IMR-90 (cell line): Measurements from ENCODE around the gene TNS1. TPM values are rescaled to one million over a fixed set of nuclear protein-coding genes. Genes with fewer than 3 reads are reported as not detected.

Experiments used
- ATAC-seq: fragments of 200-7000 bp; cut with Tn5 transposase; 2 replicates; pipeline ENCODE4 v1.9.1; 2020; ENCODE audit warnings: low read depth, mild to moderate bottlenecking, moderate library complexity
- BruUV-seq: library from RNA; stranded (reverse); fragments of 400-500 nt; replicated peaks from 2 replicates; lab custom pipeline; 2021; lab: Mats Ljungman, UMichigan
- CTCF ChIA-PET: fragments of 300-600 bp; formaldehyde crosslinking; extraction: SDS; loops from one replicate; lab custom pipeline; 2021; ENCODE audit warnings: antibody characterized with exemption; lab: Yijun Ruan, JAX
- POLR2A ChIA-PET: fragments of 300-600 bp; sonication (Branson Sonifier 250); formaldehyde crosslinking; loops from one replicate; lab custom pipeline; 2022; ENCODE audit warnings: antibody characterized with exemption; ENCODE audit not compliant: unreplicated experiment; lab: Charles Lee
- DNase-seq: peaks from one replicate; pipeline ENCODE4 v3.0.0; 2013
- H2AFZ ChIP-seq: replicated peaks from 2 replicates; pipeline ENCODE3; 2013; ENCODE audit warnings: low read length, mild to moderate bottlenecking; ENCODE audit not compliant: poor library complexity
- H2AK5ac ChIP-seq: 2 replicates; pipeline ENCODE4 v1.6.1; 2013; ENCODE audit warnings: low read depth, low read length, inconsistent platforms
- H2AK9ac ChIP-seq: replicated peaks from 2 replicates; pipeline ENCODE3; 2013; ENCODE audit warnings: mild to moderate bottlenecking, low read depth, low read length, moderate library complexity; ENCODE audit not compliant: poor library complexity
- H2BK120ac ChIP-seq: 2 replicates; pipeline ENCODE4 v1.6.1; 2013; ENCODE audit warnings: low read depth, low read length, inconsistent platforms
- H2BK15ac ChIP-seq: 3 replicates; pipeline ENCODE4 v1.6.1; 2013; ENCODE audit warnings: low read depth, low read length, inconsistent platforms
- H2BK20ac ChIP-seq: 2 replicates; pipeline ENCODE4 v1.6.1; 2013; ENCODE audit warnings: low read depth, mild to moderate bottlenecking, inconsistent platforms, low read length, moderate library complexity
- H2BK5ac ChIP-seq: 2 replicates; pipeline ENCODE4 v1.6.1; 2013; ENCODE audit warnings: mild to moderate bottlenecking, low read depth, low read length, inconsistent platforms; ENCODE audit not compliant: poor library complexity, severe bottlenecking
- H3K14ac ChIP-seq: replicated peaks from 2 replicates; pipeline ENCODE4 v1.6.1; 2013; ENCODE audit warnings: low read depth, low read length, inconsistent platforms
- H3K18ac ChIP-seq: 2 replicates; pipeline ENCODE4 v1.6.1; 2013; ENCODE audit warnings: low read depth, low read length, control low read depth
- H3K23ac ChIP-seq: 2 replicates; pipeline ENCODE4 v1.6.1; 2013; ENCODE audit warnings: low read depth, low read length, inconsistent platforms
- H3K27ac ChIP-seq: 2 replicates; pipeline ENCODE4 v1.5.1; 2013; ENCODE audit warnings: mild to moderate bottlenecking, control low read depth, low read length; ENCODE audit not compliant: insufficient read depth
- H3K27me3 ChIP-seq: 2 replicates; pipeline ENCODE4 v1.6.1; 2013; ENCODE audit warnings: low read length; ENCODE audit not compliant: control insufficient read depth, insufficient read depth
- H3K36me3 ChIP-seq: 2 replicates; pipeline ENCODE4 v1.6.1; 2013; ENCODE audit warnings: low read length, mixed read lengths; ENCODE audit not compliant: control insufficient read depth, insufficient read depth
- H3K4ac ChIP-seq: 2 replicates; pipeline ENCODE4 v1.6.1; 2013; ENCODE audit warnings: low read depth, low read length, inconsistent platforms
- H3K4me1 ChIP-seq: 2 replicates; pipeline ENCODE4 v1.6.1; 2013; ENCODE audit warnings: low read length, mixed read lengths; ENCODE audit not compliant: control insufficient read depth, insufficient read depth
- H3K4me2 ChIP-seq: 2 replicates; pipeline ENCODE4 v1.6.1; 2013; ENCODE audit warnings: low read depth, mild to moderate bottlenecking, control low read depth, low read length, moderate library complexity
- H3K4me3 ChIP-seq: 2 replicates; pipeline ENCODE4 v1.5.1; 2013; ENCODE audit warnings: low read depth, mild to moderate bottlenecking, control low read depth, low read length, moderate library complexity; ENCODE audit not compliant: insufficient read depth
- H3K56ac ChIP-seq: 2 replicates; pipeline ENCODE4 v1.6.1; 2013; ENCODE audit warnings: low read length, inconsistent platforms; ENCODE audit not compliant: insufficient read depth; ENCODE audit errors: extremely low read depth
- H3K79me1 ChIP-seq, 2 experiments: 2 replicates each; pipeline ENCODE4 v1.6.1; 2013; ENCODE audit warnings: low read length in 2 of 2, inconsistent platforms in 1 of 2, low read depth in 1 of 2
- H3K9ac ChIP-seq: 2 replicates; pipeline ENCODE4 v1.6.1; 2013; ENCODE audit warnings: low read depth, low read length, control low read depth
- H3K9me1 ChIP-seq: 2 replicates; pipeline ENCODE4 v1.6.1; 2013; ENCODE audit warnings: low read length, inconsistent platforms; ENCODE audit not compliant: insufficient read depth
- H3K9me3 ChIP-seq: 2 replicates; pipeline ENCODE4 v1.6.1; 2013; ENCODE audit warnings: low read length; ENCODE audit not compliant: control insufficient read depth, insufficient read depth
- H4K20me1 ChIP-seq: 2 replicates; pipeline ENCODE4 v1.6.1; 2013; ENCODE audit warnings: low read length, inconsistent platforms; ENCODE audit not compliant: insufficient read depth
- H4K5ac ChIP-seq: 2 replicates; pipeline ENCODE4 v1.6.1; 2013; ENCODE audit warnings: mild to moderate bottlenecking, low read depth, low read length, control low read depth
- H4K8ac ChIP-seq, 2 experiments: 2 replicates each; pipeline ENCODE4 v1.6.1; 2013; ENCODE audit warnings: low read depth in 2 of 2, low read length in 2 of 2, control low read depth in 1 of 2, inconsistent platforms in 1 of 2
- H4K91ac ChIP-seq: 2 replicates; pipeline ENCODE4 v1.6.1; 2013; ENCODE audit warnings: low read depth, low read length, inconsistent platforms; ENCODE audit not compliant: insufficient read depth
- BHLHE40 ChIP-seq: fragments of 150-350 bp; IDR thresholded peaks from 2 replicates; pipeline ENCODE4 v1.6.1; 2016; ENCODE audit warnings: mild to moderate bottlenecking, low read depth, low read length
- CEBPB ChIP-seq: IDR thresholded peaks from 2 replicates; pipeline ENCODE4 v1.6.1; 2012; ENCODE audit warnings: low read depth, low read length, improper control_type of control experiment
- CHD1 ChIP-seq: IDR thresholded peaks from 2 replicates; pipeline ENCODE4 v1.6.1; 2012; ENCODE audit warnings: low read depth, low read length, improper control_type of control experiment
- FOS ChIP-seq: fragments of 150-350 bp; IDR thresholded peaks from 2 replicates; pipeline ENCODE4 v1.6.1; 2016; ENCODE audit warnings: low read depth, low read length
- MAFK ChIP-seq: IDR thresholded peaks from 2 replicates; pipeline ENCODE4 v1.6.1; 2012; ENCODE audit warnings: low read depth, low read length, improper control_type of control experiment
- MXI1 ChIP-seq: IDR thresholded peaks from 2 replicates; pipeline ENCODE4 v1.6.1; 2012; ENCODE audit warnings: low read depth, mild to moderate bottlenecking, low read length, moderate library complexity, borderline replicate concordance
- NFE2L2 ChIP-seq: fragments of 150-350 bp; IDR thresholded peaks from 2 replicates; pipeline ENCODE4 v1.6.1; 2016; ENCODE audit warnings: low read depth, mild to moderate bottlenecking, low read length
- POLR2A ChIP-seq: IDR thresholded peaks from 2 replicates; pipeline ENCODE4 v1.6.1; 2012; ENCODE audit warnings: mild to moderate bottlenecking, low read depth, low read length
- RAD21 ChIP-seq: IDR thresholded peaks from 2 replicates; pipeline ENCODE4 v1.6.1; 2012; ENCODE audit warnings: low read length, improper control_type of control experiment
- RCOR1 ChIP-seq: IDR thresholded peaks from 2 replicates; pipeline ENCODE4 v1.6.1; 2012; ENCODE audit warnings: mild to moderate bottlenecking, low read length, improper control_type of control experiment; ENCODE audit not compliant: insufficient replicate concordance
- RFX5 ChIP-seq: IDR thresholded peaks from 2 replicates; pipeline ENCODE4 v1.8.0; 2012; ENCODE audit warnings: low read depth, mild to moderate bottlenecking, low read length, moderate library complexity
- whole genome bisulfite sequencing, 2 experiments: methylation state at CpG; one replicate each; pipeline versions ENCODE4 v1.1.5 to v1.1.7; 2013; ENCODE audit warnings: missing lambda C conversion rate in 2 of 2; ENCODE audit not compliant: insufficient read length in 1 of 2; ENCODE audit errors: extremely low coverage in 2 of 2; 5-methylcytosine and 5-hydroxymethylcytosine counted together
- dilution Hi-C: fragments of 300-500 bp; cut with HindIII; formaldehyde crosslinking; loops from one replicate; pipeline ENCODE4 v1.14.3; 2018; ENCODE audit warnings: low sequenced_read_pairs; ENCODE audit not compliant: unreplicated experiment
- in situ Hi-C: fragments of 300-500 bp; cut with MboI; formaldehyde crosslinking; loops from 3 replicates; pipeline ENCODE4 v1.14.3; 2019; ENCODE audit warnings: low sequenced_read_pairs, inconsistent platforms, mixed read lengths
- intact Hi-C: fragments of 100-400 bp; cut with micrococcal nuclease; formaldehyde crosslinking; loops from 2 replicates; pipeline ENCODE4 v1.10.0; 2022
- polyA plus RNA-seq, 3 experiments: library from polyadenylated mRNA; depleted of rRNA; stranded (reverse); fragments of >200 nt; gene quantifications; 2 replicates each; pipeline ENCODE4 v1.2.3, GENCODE V29; 2012; ENCODE audit warnings: low replicate concordance in 1 of 3
- total RNA-seq: library from RNA; depleted of rRNA; stranded (reverse); fragments of >200 nt; gene quantifications from 2 replicates; pipeline ENCODE4 v1.2.3, GENCODE V29; 2012
- TF ChIP-seq, protein P1 (sequence below): conservative IDR thresholded peaks from 2 replicates; pipeline ENCODE4 v1.5.1; 2012; ENCODE audit warnings: mild to moderate bottlenecking, low read depth, low read length, improper control_type of control experiment
- TF ChIP-seq, protein P2 (sequence below): fragments of 150-350 bp; IDR thresholded peaks from 2 replicates; pipeline ENCODE4 v1.6.1; 2017; ENCODE audit warnings: mild to moderate bottlenecking, antibody characterized with exemption, low read length, low read depth
- TF ChIP-seq, protein P3 (sequence below): fragments of 150-350 bp; IDR thresholded peaks from 2 replicates; pipeline ENCODE4 v1.6.1; 2016; ENCODE audit warnings: low read depth, mild to moderate bottlenecking, low read length, moderate library complexity, borderline replicate concordance

The TNS1 gene
- total and polyA plus RNA-seq, 2 of the 4 experiments (the other 2 are of a cell fraction) = 41.1 to 45.2 TPM

GRCh38 chr2:217845301-217845700 is 157.5 kb downstream of the TNS1 start:
- ChIA-PET POLR2A (no interaction called here), CTCF (no interaction called here)
- H3K56ac ChIP-seq = no peak overlapping the region
- no TSS peak for BruUV-seq
- no peak overlapping the region for H4K91ac ChIP-seq
- peaks cover 21% of the 10 kb centered on the region for H3K9me1 ChIP-seq
- H3K4ac ChIP-seq = no peak overlapping the region
- H3K27me3 ChIP-seq = no peaks in the 10 kb centered on the region
- intact Hi-C loops (no loop called here), in situ Hi-C loops (no loop called here), dilution Hi-C loops (no loop called here)
- WGBS, 2 experiments = no CpG with 5 or more reads among the region's 1 CpG
- H3K18ac ChIP-seq = no peak overlapping the region
- no peak overlapping the region for H2BK120ac ChIP-seq
- no peak overlapping the region for H4K8ac ChIP-seq
- ATAC-seq (no peak), DNase-seq (no peak)
- H4K5ac ChIP-seq = no peak overlapping the region
- peaks cover 10% of the 10 kb centered on the region for H3K4me1 ChIP-seq
- peaks cover 42 to 65% of the 10 kb centered on the region in 2 experiments for H3K79me1 ChIP-seq
- H2AK5ac ChIP-seq = no peak overlapping the region
- H3K27ac ChIP-seq = no peak overlapping the region
- H2AK9ac ChIP-seq = no peak overlapping the region
- H3K9ac ChIP-seq = no peak overlapping the region
- H3K4me2 ChIP-seq = no peak overlapping the region
- H3K9me3 ChIP-seq = peaks cover 6% of the 10 kb centered on the region
- no peak overlapping the region for H2BK5ac ChIP-seq
- H4K20me1 ChIP-seq = peaks cover 63% of the 10 kb centered on the region
- no peak overlapping the region for H3K14ac ChIP-seq
- TF ChIP-seq NFE2L2 = no peak
- no peak for TF ChIP-seq MXI1
- TF ChIP-seq FOS = no peak
- no peak for TF ChIP-seq MAFK
- no peak for TF ChIP-seq RAD21
- no peak for TF ChIP-seq RFX5
- TF ChIP-seq CHD1 = no peak
- TF ChIP-seq CEBPB = no peak
- TF ChIP-seq, protein P1, sequence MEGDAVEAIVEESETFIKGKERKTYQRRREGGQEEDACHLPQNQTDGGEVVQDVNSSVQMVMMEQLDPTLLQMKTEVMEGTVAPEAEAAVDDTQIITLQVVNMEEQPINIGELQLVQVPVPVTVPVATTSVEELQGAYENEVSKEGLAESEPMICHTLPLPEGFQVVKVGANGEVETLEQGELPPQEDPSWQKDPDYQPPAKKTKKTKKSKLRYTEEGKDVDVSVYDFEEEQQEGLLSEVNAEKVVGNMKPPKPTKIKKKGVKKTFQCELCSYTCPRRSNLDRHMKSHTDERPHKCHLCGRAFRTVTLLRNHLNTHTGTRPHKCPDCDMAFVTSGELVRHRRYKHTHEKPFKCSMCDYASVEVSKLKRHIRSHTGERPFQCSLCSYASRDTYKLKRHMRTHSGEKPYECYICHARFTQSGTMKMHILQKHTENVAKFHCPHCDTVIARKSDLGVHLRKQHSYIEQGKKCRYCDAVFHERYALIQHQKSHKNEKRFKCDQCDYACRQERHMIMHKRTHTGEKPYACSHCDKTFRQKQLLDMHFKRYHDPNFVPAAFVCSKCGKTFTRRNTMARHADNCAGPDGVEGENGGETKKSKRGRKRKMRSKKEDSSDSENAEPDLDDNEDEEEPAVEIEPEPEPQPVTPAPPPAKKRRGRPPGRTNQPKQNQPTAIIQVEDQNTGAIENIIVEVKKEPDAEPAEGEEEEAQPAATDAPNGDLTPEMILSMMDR = no peak
- TF ChIP-seq RCOR1 = no peak
- TF ChIP-seq, protein P2, sequence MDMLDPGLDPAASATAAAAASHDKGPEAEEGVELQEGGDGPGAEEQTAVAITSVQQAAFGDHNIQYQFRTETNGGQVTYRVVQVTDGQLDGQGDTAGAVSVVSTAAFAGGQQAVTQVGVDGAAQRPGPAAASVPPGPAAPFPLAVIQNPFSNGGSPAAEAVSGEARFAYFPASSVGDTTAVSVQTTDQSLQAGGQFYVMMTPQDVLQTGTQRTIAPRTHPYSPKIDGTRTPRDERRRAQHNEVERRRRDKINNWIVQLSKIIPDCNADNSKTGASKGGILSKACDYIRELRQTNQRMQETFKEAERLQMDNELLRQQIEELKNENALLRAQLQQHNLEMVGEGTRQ = no peak
- TF ChIP-seq BHLHE40 = no peak
- TF ChIP-seq POLR2A = no peak
- TF ChIP-seq, protein P3, sequence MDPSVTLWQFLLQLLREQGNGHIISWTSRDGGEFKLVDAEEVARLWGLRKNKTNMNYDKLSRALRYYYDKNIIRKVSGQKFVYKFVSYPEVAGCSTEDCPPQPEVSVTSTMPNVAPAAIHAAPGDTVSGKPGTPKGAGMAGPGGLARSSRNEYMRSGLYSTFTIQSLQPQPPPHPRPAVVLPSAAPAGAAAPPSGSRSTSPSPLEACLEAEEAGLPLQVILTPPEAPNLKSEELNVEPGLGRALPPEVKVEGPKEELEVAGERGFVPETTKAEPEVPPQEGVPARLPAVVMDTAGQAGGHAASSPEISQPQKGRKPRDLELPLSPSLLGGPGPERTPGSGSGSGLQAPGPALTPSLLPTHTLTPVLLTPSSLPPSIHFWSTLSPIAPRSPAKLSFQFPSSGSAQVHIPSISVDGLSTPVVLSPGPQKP = no peak
- no peak overlapping the region for H3K4me3 ChIP-seq
- H2AFZ ChIP-seq = no peak overlapping the region
- H3K36me3 ChIP-seq = peaks cover 58% of the 10 kb centered on the region
- H2BK15ac ChIP-seq = no peak overlapping the region
- H2BK20ac ChIP-seq = no peak overlapping the region
- no peak overlapping the region for H3K23ac ChIP-seq
